Measurements from ENCODE around the gene ARHGDIG. TPM values are rescaled to one million over a fixed set of nuclear protein-coding genes. Genes with fewer than 3 reads are reported as not detected.

ARHGDIG gene
- total RNA-seq, 1 donor from 2014 or later = 5.0 TPM

- no peak overlapping the region for H3K4me3 Mint-ChIP-seq (ENCODE audit: unreplicated experiment)
- no peaks in the 10 kb centered on the region for H3K79me2 ChIP-seq (ENCODE audit: insufficient read depth, low read length)
- H3K4me1 Mint-ChIP-seq (ENCODE audit: low read depth, unreplicated experiment) = no peaks in the 10 kb centered on the region
- H3K36me3 Mint-ChIP-seq (ENCODE audit: low read depth, unreplicated experiment) = peaks cover 8% of the 10 kb centered on the region
- no peak overlapping the region for H3K27ac Mint-ChIP-seq (ENCODE audit: unreplicated experiment)
- no peaks in the 10 kb centered on the region for H3K4me1 ChIP-seq (ENCODE audit: insufficient read depth, low read length)
- no peak overlapping the region for H3K4me2 ChIP-seq (ENCODE audit: low read length)
- H2AFZ ChIP-seq (ENCODE audit: low read depth, low read length) = no peak overlapping the region
- no peak overlapping the region for H3K9ac ChIP-seq (ENCODE audit: low read length)
- no peak for DNase-seq (ENCODE audit: low read depth)
- FAIRE-seq = no peak
- H4K20me1 ChIP-seq (ENCODE audit: insufficient read depth, low read length) = no peaks in the 10 kb centered on the region
- H3K9me3 Mint-ChIP-seq (ENCODE audit: unreplicated experiment) = no peaks in the 10 kb centered on the region
- H3K9me3 ChIP-seq (ENCODE audit: insufficient read depth, low read depth, low read length) = no peaks in the 10 kb centered on the region
- H3K4me3 ChIP-seq (ENCODE audit: insufficient read depth, low read depth, low read length) = no peak overlapping the region
- H3K27me3 Mint-ChIP-seq (ENCODE audit: low read depth, unreplicated experiment) = no peaks in the 10 kb centered on the region
- H3K27me3 ChIP-seq (ENCODE audit: insufficient read depth, low read length) = no peaks in the 10 kb centered on the region
- H3K36me3 ChIP-seq (ENCODE audit: insufficient read depth, low read length) = no peaks in the 10 kb centered on the region
- TF ChIP-seq CTCF (IDR thresholded peaks at IDR 0.05; ENCODE audit: insufficient read depth, low read depth, low read length) = no peak
- no peak for TF ChIP-seq EZH2 (IDR thresholded peaks at IDR 0.05; ENCODE audit: insufficient read depth, low read length)
- no peak overlapping the region for H3K27ac ChIP-seq (ENCODE audit: low read depth, low read length)
These were observed 9.1 kb downstream of the ARHGDIG start for GRCh38 chr16:289395-289997.

- Histone ChIP-seq H3K9me3 (ENCODE audit: insufficient read depth, low read depth, low read length) (no peaks in the 10 kb centered on the region), H3K9ac (ENCODE audit: low read length) (no peak overlapping the region), H3K4me3 (ENCODE audit: insufficient read depth, low read depth, low read length) (no peak overlapping the region), H2AFZ (ENCODE audit: low read depth, low read length) (no peak overlapping the region), H3K4me2 (ENCODE audit: low read length) (no peak overlapping the region), H3K27me3 (ENCODE audit: insufficient read depth, low read length) (no peaks in the 10 kb centered on the region), H3K4me1 (ENCODE audit: insufficient read depth, low read length) (no peaks in the 10 kb centered on the region), H3K36me3 (ENCODE audit: insufficient read depth, low read length) (no peaks in the 10 kb centered on the region), H4K20me1 (ENCODE audit: insufficient read depth, low read length) (no peaks in the 10 kb centered on the region), H3K27ac (ENCODE audit: low read depth, low read length) (no peak overlapping the region), H3K79me2 (ENCODE audit: insufficient read depth, low read length) (no peaks in the 10 kb centered on the region)
- H3K9me3 Mint-ChIP-seq (ENCODE audit: unreplicated experiment) = no peaks in the 10 kb centered on the region
- no peaks in the 10 kb centered on the region for H3K4me1 Mint-ChIP-seq (ENCODE audit: low read depth, unreplicated experiment)
- H3K27me3 Mint-ChIP-seq (ENCODE audit: low read depth, unreplicated experiment) = no peaks in the 10 kb centered on the region
- no peak overlapping the region for H3K27ac Mint-ChIP-seq (ENCODE audit: unreplicated experiment)
- DNase-seq (ENCODE audit: low read depth) (no peak), FAIRE-seq (no peak)
- TF ChIP-seq EZH2 (IDR thresholded peaks at IDR 0.05; ENCODE audit: insufficient read depth, low read length) = no peak
- no peak for TF ChIP-seq CTCF (IDR thresholded peaks at IDR 0.05; ENCODE audit: insufficient read depth, low read depth, low read length)
- no peak overlapping the region for H3K4me3 Mint-ChIP-seq (ENCODE audit: unreplicated experiment)
- peaks cover 8% of the 10 kb centered on the region for H3K36me3 Mint-ChIP-seq (ENCODE audit: low read depth, unreplicated experiment)
These were observed 9.8 kb downstream of the ARHGDIG start for GRCh38 chr16:290015-290680.
